Kidney capillary endothelial cell (primary cell): ENCODE data around the gene PCNT.
"Not testable (repeated sequence)": the region's sequence is repeated elsewhere in the genome, so short reads cannot be mapped to it uniquely, and the experiment has no call there.

Experiments
- DNase-seq: peaks from one replicate; pipeline ENCODE4 v3.0.0-alpha.2; 2018; ENCODE audit warnings: low spot score

The PCNT gene

GRCh38 chr21:46361935-46362334 lies 38.0 kb downstream of the PCNT start:
- no peak for DNase-seq

DNA sequence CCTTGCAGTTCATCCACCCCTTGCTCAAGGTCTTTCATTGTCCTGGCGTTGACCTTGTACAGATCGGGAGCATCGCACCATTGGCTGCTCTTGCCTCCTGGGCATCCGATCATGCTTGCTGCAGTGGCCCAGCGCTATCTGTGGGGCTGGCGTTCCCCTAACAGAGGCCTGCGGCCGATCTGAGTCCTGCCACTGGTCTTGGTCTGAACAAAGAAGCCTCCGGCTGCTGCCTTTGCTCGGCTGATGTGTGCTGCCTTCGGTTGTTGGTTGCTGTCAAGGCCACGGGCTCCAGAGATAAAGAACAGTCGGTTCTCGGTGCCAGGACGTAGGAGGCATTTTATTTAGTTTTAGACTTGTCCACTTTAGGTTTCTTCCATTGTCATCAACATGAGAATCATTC lies 39.0 kb downstream of the PCNT start:
- no peak for DNase-seq

GRCh38 chr21:46363698-46364097 lies 39.7 kb downstream of the PCNT start:
- no peak for DNase-seq

DNA sequence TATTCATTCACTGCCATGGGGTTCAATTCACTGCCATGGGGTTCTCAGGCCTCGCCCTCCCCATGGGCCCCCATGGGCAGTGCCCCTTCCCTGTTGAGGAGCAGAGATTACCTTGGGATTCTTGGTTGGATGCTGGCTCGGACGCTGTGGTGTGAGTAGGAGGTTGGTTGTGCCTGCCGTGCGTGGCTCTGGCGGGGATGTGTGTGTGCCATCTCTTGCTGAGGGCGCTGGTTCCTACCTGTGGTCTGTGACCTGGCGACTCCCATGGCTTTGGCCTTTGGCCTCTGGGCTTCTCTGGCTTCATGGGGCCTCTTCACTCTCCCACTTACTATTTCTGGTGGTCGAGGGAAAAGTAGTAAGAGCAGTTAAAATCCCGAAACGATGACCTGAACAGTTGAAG lies 42.1 kb downstream of the PCNT start:
- no peak for DNase-seq

- DNase-seq: no peak
Measured at GRCh38 chr21:46366561-46366960, 42.6 kb downstream of the PCNT start.

- no peak for DNase-seq
Measured at GRCh38 chr21:46366966-46367365, 43.0 kb downstream of the PCNT start.

DNA sequence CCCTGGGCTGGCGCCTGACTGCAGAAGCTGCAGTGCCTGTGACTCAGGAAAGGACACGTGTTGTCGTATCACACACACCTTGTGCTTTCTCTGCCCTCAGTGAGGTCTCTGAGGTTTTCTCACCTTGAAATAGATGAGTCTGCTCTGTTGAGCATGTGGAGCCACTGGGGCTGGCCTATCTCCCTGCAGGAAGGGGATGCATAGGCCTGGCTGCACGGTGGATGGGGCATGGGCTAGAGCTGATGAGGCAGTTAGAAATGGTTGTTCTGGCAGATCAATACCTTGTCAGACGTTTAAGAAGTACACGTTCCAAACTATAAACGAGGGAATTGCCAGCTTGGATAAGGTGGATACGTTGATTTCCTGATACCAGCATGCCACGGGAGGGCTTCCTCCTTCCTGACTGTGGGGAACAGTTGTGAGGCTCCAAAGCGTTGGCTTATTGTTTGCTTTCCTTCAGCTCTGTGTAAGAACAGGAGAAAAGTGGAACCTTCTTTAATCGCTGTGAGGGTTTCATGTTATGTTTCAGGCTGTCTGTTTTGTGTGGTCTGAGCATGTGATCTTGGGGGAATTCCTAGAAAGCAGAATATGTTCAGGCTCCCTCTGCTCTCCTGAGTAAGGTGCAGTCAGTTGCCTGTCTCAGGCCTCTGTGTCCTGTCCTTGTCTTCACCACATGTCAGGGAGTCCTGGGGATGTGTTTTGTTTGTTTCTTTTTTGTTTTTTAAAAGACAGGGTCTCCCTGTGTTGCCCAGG lies 44.8 kb downstream of the PCNT start:
- DNase-seq: no peak

DNA sequence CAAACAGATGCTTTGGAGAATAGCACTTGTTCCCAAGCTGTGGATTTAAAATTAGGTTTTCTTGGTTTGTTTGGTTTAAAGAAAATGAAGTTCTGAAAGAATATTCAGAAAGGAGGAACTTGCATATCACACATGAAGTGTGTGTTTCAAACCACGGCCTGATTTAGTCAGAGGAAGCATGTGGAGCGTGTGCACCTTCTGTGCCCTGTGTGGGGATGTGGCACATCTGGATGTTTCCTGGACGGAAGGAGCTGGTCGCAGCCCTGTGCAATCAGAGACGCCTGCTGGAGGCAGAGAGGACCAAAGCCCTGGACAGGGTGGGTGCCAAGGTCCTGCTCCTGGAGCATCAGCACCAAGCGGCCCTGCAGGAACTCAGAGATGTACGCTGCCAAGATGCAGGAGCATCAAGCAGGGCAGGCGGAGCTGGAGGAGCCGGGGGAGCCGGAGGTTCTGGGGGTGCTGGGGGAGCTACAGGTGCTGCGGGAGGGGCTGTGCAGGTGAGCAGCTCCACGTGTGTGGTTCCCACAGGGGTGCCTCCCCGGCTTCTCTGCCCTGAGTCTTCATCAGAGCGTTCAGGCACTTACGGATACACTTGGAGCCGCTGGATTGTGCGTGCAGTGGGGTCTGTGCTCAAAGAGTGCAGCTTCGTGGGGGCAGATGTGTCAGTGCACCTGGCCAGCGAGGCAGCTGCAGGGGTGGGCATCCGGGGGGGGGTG lies 45.7 kb downstream of the PCNT start:
- no peak for DNase-seq

DNA sequence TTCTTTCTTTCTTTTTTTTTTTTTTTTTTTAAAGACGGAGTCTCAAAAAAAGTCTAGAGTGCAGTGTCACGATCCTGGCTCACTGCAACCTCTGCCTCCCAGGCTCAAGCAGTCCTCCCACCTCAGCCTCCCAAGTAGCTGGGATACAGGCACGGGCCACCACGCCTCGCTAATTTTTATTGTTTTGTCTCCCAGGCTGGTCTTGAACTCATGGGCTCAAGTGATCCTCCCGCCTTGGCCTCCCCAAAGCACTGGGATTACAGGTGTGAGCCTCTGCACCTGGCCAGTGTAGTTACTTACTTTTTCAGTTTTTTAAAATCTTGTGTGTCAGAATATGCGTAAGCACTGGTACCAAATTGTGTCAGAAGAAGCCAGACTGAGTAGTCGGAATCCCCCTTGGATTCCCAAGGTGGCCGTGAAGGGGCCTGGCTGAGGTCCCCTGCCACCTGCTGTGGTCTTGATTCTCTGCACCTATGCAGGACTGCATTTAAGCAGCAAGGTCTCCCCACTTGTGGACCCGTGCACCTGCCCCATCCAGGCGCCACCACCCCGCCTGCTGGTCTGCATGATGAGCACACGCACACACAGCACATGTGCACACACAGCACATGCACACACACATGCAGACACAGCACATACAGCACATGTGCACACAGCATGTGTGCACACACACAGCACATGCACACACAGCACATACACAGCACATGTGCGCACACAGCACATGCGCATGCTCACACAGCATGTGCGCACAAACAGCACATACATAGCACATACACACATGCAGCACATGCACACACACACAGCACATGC lies 47.5 kb downstream of the PCNT start:
- DNase-seq: no peak

DNA sequence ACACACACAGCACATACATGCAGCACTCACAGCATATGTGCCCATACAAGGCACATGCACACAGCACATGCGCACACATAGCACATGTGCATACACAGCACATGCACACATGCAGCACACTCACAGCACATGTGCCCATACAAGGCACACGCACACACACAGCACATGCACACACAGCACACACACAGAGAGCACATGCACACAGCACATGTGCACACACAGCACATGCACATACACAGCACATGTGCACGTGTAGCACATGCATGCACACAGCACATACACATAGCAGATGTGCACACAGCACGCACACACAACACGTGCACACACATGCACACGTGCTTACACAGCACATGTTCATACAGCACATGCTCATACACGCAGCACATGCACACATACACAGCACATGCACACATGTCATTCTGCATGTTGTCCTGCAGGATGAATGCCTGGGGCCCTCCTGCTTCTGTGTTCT lies 48.1 kb downstream of the PCNT start:
- no peak for DNase-seq

- not testable (repeated sequence) for DNase-seq
Measured at GRCh38 chr21:46372947-46373346, 49.0 kb downstream of the PCNT start.

DNA sequence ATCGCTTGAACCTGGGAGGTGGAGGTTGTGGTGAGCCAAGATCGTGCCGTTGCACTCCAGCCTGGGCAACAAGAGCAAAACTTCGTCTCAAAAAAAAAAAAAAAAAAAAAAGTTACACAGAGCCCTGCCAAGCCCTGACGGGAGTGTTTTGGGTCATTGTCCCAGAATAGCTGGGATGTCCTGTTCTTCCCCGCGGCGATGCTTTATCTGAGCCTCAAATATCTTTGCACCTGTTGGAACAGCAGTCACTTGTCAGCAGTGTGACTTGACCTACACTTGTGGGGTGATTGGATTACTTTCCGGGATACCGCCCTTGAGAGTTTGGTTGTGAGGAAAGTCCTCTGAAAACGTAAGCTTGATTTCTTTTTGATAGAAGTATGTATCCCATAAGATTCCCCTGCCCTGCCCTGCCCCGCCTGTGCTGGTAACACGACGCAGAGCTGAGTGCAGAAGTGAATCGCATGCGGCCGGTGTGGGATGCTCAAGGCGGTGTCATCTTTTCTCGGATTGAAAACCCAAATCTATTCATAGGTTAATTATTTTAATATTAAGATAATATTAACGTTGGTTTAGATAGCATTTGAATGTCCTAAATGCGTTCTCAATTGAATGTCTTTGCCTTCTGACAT lies 50.9 kb downstream of the PCNT start:
- no peak for DNase-seq

- DNase-seq: no peak
Measured at GRCh38 chr21:46375560-46376230, 51.7 kb downstream of the PCNT start.

DNA sequence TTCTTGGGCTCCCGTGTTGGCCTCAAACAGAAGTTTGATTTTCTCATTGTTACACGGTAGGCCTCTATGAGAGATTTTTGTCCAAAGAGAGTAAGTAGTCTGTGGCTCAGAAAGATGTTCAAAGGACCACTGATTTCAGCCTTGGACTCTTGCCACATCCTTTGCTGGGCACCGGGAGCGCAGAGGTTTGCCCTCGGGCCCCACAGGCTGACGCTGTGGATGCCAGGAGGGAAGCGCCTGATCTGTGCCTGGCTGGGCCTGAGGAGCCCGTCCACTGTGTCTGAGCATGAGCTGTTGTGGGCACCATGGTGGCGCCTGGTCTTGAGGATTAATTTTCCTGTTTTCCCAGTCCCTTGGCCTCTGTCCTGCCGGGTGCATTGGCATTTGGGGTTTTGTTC lies 52.3 kb downstream of the PCNT start:
- no peak for DNase-seq

DNA sequence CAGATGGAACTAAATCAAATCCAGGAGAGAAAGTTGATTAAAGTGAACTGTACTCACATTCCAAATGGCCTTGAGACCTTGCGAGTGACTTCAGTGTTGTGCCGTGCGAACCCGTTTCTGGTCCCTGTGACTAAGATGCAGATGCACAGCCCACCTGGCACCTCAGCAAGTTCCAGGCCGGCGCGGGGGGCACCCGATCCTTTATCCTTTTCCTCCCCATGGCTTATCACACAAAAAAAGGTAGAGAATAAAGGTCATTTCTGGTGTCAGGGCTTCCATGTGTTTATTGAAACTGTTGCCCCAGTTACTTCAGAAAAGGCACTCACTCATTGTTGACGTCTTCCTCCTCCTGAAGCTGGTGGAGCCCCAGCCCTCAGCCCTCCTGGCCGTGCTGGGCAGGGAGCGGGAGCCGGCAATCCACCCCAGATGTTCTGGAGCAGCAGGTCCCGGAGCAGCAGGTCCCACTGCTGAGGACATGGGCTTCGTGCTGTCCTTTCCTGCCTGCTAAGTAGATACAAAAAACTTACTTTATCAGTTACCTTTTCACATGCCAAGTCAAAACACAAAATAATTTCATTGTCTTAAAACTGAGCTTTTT lies 53.0 kb downstream of the PCNT start:
- DNase-seq: no peak

GRCh38 chr21:46377789-46378188 lies 53.8 kb downstream of the PCNT start:
- no peak for DNase-seq

GRCh38 chr21:46379105-46379504 lies 55.1 kb downstream of the PCNT start:
- no peak for DNase-seq

DNA sequence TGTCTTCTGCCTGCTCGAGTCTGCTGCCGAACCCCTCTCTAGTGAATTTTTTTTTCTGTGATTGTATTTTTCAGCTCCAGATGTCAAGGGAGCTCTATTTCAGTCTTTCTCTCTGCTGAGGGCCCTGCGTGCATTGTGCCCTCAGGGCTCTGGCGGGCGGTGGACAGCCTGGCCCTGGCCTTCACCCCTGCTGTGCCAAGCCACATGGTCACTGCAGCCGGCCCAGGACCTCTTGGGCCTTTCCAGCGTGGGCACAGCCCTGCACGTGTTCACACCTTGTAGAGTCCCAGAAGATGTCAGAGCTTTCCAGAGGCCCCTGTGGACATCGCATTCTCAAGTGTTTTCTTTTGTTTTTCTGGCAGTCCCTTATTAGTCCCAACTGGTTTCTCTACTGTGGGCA lies 55.7 kb downstream of the PCNT start:
- DNase-seq: no peak

DNA sequence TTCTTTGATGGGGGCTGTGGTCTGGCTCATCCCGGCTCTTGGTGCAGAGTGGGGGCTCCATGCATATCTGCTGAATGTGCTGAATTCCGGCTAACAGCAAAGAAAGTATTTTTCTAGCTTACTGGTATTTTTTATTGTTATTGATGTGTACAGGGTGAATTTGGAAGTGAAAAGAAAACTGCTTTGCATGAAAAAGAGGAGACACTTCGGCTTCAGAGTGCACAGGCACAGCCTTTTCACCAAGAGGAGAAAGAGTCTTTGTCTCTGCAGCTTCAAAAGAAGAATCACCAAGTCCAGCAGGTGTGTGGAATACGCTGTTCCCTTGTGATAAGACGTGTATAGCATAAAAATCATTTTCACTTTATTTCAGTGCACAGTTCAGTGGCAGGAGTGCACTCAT lies 57.6 kb downstream of the PCNT start:
- no peak for DNase-seq

DNA sequence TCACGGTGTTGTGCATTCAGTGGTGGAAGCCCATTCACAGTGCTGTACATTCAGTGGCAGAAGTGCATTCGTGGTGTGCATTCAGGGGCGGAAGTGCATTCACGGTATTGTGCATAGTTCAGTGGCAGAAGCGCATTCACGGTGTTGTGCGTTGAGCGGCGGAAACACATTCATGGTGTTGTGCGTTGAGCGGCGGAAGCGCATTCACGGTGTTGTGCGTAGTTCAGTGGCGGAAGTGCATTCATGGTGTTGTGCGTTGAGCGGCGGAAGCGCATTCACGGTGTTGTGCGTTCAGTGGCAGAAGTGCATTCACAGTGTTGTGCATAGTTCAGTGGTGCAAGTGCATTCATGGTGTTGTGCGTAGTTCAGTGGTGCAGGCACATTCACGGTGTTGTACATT lies 60.6 kb downstream of the PCNT start:
- no peak for DNase-seq
